OCI-LY7 (cell line): ENCODE data around the gene CAVIN3. TPM values are rescaled to one million over a fixed set of nuclear protein-coding genes. Genes with fewer than 3 reads are reported as not detected.

Experiments used
- BruUV-seq: library from RNA; stranded (reverse); fragments of 400-500 nt; replicated peaks from 2 replicates; lab custom pipeline; 2021; lab: Mats Ljungman, UMichigan
- CTCF ChIA-PET: fragments of 300-600 bp; sonication (Branson Sonifier 250); formaldehyde crosslinking; loops from one replicate; lab custom pipeline; 2022; ENCODE audit warnings: antibody characterized with exemption; ENCODE audit not compliant: unreplicated experiment; lab: Charles Lee
- POLR2A ChIA-PET: fragments of 300-600 bp; sonication (Branson Sonifier 250); formaldehyde crosslinking; loops from one replicate; lab custom pipeline; 2022; ENCODE audit warnings: antibody characterized with exemption; lab: Charles Lee
- DNase-seq: peaks from one replicate; pipeline ENCODE4 v3.0.0-alpha.2; 2015; ENCODE audit warnings: low spot score
- H2AFZ ChIP-seq: fragments of 200-600 bp; sonication (generic), shearing (Covaris generic); 2 replicates; pipeline ENCODE4 v1.6.1; 2014; ENCODE audit warnings: mild to moderate bottlenecking, antibody characterized with exemption, low read length, moderate library complexity
- H3K27ac ChIP-seq: fragments of 200-600 bp; sonication (generic); 2 replicates; pipeline ENCODE4 v1.5.1; 2014; ENCODE audit warnings: mixed run types, low read depth, mild to moderate bottlenecking, moderate library complexity, low read length, inconsistent platforms; ENCODE audit not compliant: poor library complexity, severe bottlenecking
- H3K36me3 ChIP-seq: fragments of 200-600 bp; sonication (generic); 2 replicates; pipeline ENCODE4 v1.6.1; 2014; ENCODE audit warnings: mild to moderate bottlenecking, antibody characterized with exemption, low read length, moderate library complexity, mixed read lengths; ENCODE audit not compliant: insufficient read depth
- H3K4me1 ChIP-seq: fragments of 200-600 bp; sonication (generic); 2 replicates; pipeline ENCODE4 v1.5.1; 2014; ENCODE audit warnings: mild to moderate bottlenecking, low read length; ENCODE audit not compliant: insufficient read depth, poor library complexity, severe bottlenecking
- H3K4me2 ChIP-seq: fragments of 200-600 bp; sonication (generic); 2 replicates; pipeline ENCODE4 v1.6.1; 2014; ENCODE audit warnings: mild to moderate bottlenecking, low read length
- H3K4me3 ChIP-seq: fragments of 200-600 bp; sonication (generic); 2 replicates; pipeline ENCODE4 v1.5.1; 2014; ENCODE audit warnings: mild to moderate bottlenecking, low read depth, low read length; ENCODE audit not compliant: poor library complexity, severe bottlenecking
- H3K79me2 ChIP-seq: fragments of 200-600 bp; sonication (generic); 2 replicates; pipeline ENCODE4 v1.6.1; 2016; ENCODE audit warnings: low read depth, mild to moderate bottlenecking, low read length, moderate library complexity, mixed read lengths; ENCODE audit not compliant: insufficient read depth
- H3K9me2 ChIP-seq: fragments of 200-600 bp; sonication (generic); 2 replicates; pipeline ENCODE4 v1.6.1; 2016; ENCODE audit warnings: mild to moderate bottlenecking, low read length, mixed read lengths; ENCODE audit not compliant: insufficient read depth
- H3K9me3 ChIP-seq: fragments of 200-600 bp; sonication (generic); 2 replicates; pipeline ENCODE4 v1.6.1; 2014; ENCODE audit warnings: mild to moderate bottlenecking, mixed run types, low read length, mixed read lengths
- H4K20me1 ChIP-seq: fragments of 200-600 bp; sonication (generic); 2 replicates; pipeline ENCODE4 v1.6.1; 2014; ENCODE audit warnings: mild to moderate bottlenecking, antibody characterized with exemption, low read length, moderate library complexity, mixed read lengths; ENCODE audit not compliant: insufficient read depth
- EZH2phosphoT487 ChIP-seq: fragments of 200-600 bp; sonication (generic); IDR thresholded peaks from 2 replicates; pipeline ENCODE4 v1.6.1; 2018; ENCODE audit warnings: low read depth, borderline replicate concordance, mild to moderate bottlenecking, mixed run types, antibody characterized with exemption, low read length, moderate library complexity, mixed read lengths
- intact Hi-C: fragments of 100-400 bp; cut with micrococcal nuclease; formaldehyde crosslinking; loops from one replicate; pipeline ENCODE4 v1.10.0; 2022; ENCODE audit not compliant: unreplicated experiment
- total RNA-seq, 2 experiments: library from RNA; depleted of rRNA in 1 of 2; stranded (reverse); fragments of >200 nt in 1 of 2; shearing (Covaris generic) in 1 of 2; gene quantifications; 2 replicates each; pipeline ENCODE4 v1.2.3, GENCODE V29; 2014 to 2022
- TF ChIP-seq, protein P1 (sequence below): fragments of 200-600 bp; sonication (generic); conservative IDR thresholded peaks from 2 replicates; pipeline ENCODE4 v1.5.1; 2014; ENCODE audit warnings: mild to moderate bottlenecking, antibody characterized with exemption, low read length, moderate library complexity, mixed read lengths

CAVIN3 gene
- total RNA-seq, 2 experiments from 2014 or later, result not detected

DNA sequence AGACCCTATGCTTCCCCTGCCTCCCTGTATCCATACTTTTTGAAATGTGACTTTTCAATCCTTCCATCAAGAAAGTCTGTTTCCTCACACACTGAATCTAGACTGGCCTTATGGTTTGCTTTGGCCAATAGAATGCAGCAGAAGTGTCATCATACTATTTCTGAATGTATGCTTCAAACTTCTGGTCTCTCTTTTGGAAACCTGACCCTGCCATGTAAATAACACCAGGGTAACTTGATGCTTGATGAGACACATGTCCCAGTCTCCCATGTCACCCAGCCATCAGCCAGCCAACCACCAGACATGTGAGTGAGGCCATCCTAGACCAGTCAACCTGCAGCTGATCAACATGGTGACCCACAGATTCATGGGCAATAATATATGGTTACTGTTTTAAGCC is 29.7 kb upstream of the CAVIN3 start:
- Histone ChIP-seq H3K9me2 (no peaks in the 10 kb centered on the region), H3K4me2 (no peak overlapping the region), H3K4me1 (no peaks in the 10 kb centered on the region), H3K4me3 (no peak overlapping the region), H3K36me3 (no peaks in the 10 kb centered on the region), H2AFZ (no peak overlapping the region), H3K9me3 (no peaks in the 10 kb centered on the region), H3K79me2 (no peaks in the 10 kb centered on the region), H3K27ac (no peak overlapping the region), H4K20me1 (no peaks in the 10 kb centered on the region)
- no peak for DNase-seq
- ChIA-PET POLR2A (interaction anchor here (0.7 kb wide), 1 partner anchor 9 kb away, joined by 8 read pairs; no protein-coding TSS in a partner anchor), CTCF (no interaction called here)
- TF ChIP-seq EZH2phosphoT487, result no peak
- TF ChIP-seq, protein P1, sequence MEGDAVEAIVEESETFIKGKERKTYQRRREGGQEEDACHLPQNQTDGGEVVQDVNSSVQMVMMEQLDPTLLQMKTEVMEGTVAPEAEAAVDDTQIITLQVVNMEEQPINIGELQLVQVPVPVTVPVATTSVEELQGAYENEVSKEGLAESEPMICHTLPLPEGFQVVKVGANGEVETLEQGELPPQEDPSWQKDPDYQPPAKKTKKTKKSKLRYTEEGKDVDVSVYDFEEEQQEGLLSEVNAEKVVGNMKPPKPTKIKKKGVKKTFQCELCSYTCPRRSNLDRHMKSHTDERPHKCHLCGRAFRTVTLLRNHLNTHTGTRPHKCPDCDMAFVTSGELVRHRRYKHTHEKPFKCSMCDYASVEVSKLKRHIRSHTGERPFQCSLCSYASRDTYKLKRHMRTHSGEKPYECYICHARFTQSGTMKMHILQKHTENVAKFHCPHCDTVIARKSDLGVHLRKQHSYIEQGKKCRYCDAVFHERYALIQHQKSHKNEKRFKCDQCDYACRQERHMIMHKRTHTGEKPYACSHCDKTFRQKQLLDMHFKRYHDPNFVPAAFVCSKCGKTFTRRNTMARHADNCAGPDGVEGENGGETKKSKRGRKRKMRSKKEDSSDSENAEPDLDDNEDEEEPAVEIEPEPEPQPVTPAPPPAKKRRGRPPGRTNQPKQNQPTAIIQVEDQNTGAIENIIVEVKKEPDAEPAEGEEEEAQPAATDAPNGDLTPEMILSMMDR, result no peak
- intact Hi-C loops, result loop anchor here (5.0 kb wide), 1 partner anchor 53 kb away; no protein-coding TSS in a partner anchor
- no TSS peak for BruUV-seq

DNA sequence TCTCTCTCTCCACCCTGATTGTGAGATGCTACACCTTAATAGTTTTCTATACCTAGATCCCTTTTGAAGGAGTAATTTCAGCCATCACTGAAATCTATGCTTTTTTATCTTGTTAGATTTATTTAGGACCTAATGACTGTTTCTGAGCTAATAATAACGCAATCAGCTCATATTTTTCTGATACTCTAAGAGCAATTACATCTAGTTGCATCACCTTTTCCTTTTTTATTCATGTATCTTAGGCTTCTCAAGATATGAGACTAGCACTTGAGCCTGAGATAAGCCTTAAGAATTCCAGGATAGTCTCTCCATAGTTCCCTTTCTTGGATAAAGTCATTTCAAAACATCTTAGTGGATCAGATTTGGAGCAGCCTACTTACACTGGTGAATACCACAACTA is 25.1 kb upstream of the CAVIN3 start:
- intact Hi-C loops, result no loop called here
- Histone ChIP-seq H3K9me3 (no peaks in the 10 kb centered on the region), H4K20me1 (no peaks in the 10 kb centered on the region), H3K4me1 (no peaks in the 10 kb centered on the region), H3K9me2 (no peaks in the 10 kb centered on the region), H3K4me2 (no peak overlapping the region), H3K27ac (no peak overlapping the region), H3K36me3 (no peaks in the 10 kb centered on the region), H2AFZ (no peak overlapping the region), H3K79me2 (no peaks in the 10 kb centered on the region), H3K4me3 (no peak overlapping the region)
- DNase-seq, result no peak
- ChIA-PET CTCF (no interaction called here), POLR2A (interaction anchor here (0.6 kb wide), 1 partner anchor 343 kb away, joined by 3 read pairs; no protein-coding TSS in a partner anchor)
- BruUV-seq, result no TSS peak
- TF ChIP-seq EZH2phosphoT487, result no peak
- TF ChIP-seq, protein P1, result no peak

DNA sequence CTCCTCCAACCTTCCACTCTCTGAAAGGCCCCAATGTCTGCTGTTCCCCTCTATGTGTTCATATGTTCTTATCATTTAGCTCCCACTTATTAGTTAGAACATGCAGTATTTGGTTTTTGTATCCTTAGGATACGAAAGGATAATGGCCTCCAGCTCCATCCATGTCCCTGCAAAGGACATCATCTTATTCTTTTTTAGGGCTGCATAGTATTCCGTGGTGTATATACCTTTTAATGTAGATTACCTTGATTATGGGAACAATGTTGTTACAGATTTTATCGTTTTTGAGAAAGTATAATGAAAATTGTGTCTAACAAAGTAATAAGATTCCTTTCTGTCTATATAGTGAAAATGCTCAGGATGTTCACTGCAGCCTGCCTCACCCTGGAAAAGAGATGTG is 16.0 kb upstream of the CAVIN3 start:
- Histone ChIP-seq H3K36me3 (no peaks in the 10 kb centered on the region), H3K9me2 (no peaks in the 10 kb centered on the region), H4K20me1 (no peaks in the 10 kb centered on the region), H3K9me3 (no peaks in the 10 kb centered on the region), H2AFZ (no peak overlapping the region), H3K79me2 (no peaks in the 10 kb centered on the region), H3K4me2 (no peak overlapping the region), H3K4me1 (no peaks in the 10 kb centered on the region), H3K27ac (no peak overlapping the region), H3K4me3 (no peak overlapping the region)
- DNase-seq, result no peak
- intact Hi-C loops, result no loop called here
- CTCF ChIA-PET, result no interaction called here
- no TSS peak for BruUV-seq
- POLR2A ChIA-PET, result no interaction called here
- TF ChIP-seq, protein P1, result no peak
- no peak for TF ChIP-seq EZH2phosphoT487
